Astrocyte of the cerebellum (primary cell): ENCODE results near the gene PDE4D.

Source experiments
- DNase-seq: peaks from one replicate; pipeline ENCODE4 v3.0.0-alpha.2; 2011; ENCODE audit warnings: low read depth
- H3K4me3 ChIP-seq: 2 replicates; pipeline ENCODE4 v1.5.1; 2011; ENCODE audit warnings: mild to moderate bottlenecking, low read depth, low read length, moderate library complexity
- CTCF ChIP-seq: IDR thresholded peaks from 2 replicates; pipeline ENCODE4 v1.5.1; 2012; ENCODE audit warnings: low read length, low read depth, moderate library complexity, mild to moderate bottlenecking; ENCODE audit errors: missing control alignments
- in situ Hi-C: cut with HindIII; loops from 2 replicates; pipeline ENCODE4 v1.10.0; 2017; ENCODE audit warnings: low sequenced_read_pairs

The PDE4D gene

GRCh38 chr5:59648038-59648831 is 245.3 kb downstream of the PDE4D start:
- no peak overlapping the region for H3K4me3 ChIP-seq
- no peak for TF ChIP-seq CTCF
- no peak for DNase-seq
- in situ Hi-C loops: loop anchor here (25.0 kb wide), 1 partner anchor 136 kb away; no protein-coding TSS in a partner anchor

GRCh38 chr5:59645380-59645779 is 248.1 kb downstream of the PDE4D start:
- in situ Hi-C loops: loop anchor here (25.0 kb wide), 1 partner anchor 133 kb away; no protein-coding TSS in a partner anchor
- no peak for TF ChIP-seq CTCF
- no peak overlapping the region for H3K4me3 ChIP-seq
- no peak for DNase-seq

- DNase-seq: no peak
- in situ Hi-C loops: loop anchor here (25.0 kb wide), 1 partner anchor 128 kb away; no protein-coding TSS in a partner anchor
- no peak for TF ChIP-seq CTCF
- no peak overlapping the region for H3K4me3 ChIP-seq
Observed at GRCh38 chr5:59640411-59640810, 253.1 kb downstream of the PDE4D start.

GRCh38 chr5:59637884-59638580 is 255.5 kb downstream of the PDE4D start:
- no peak for TF ChIP-seq CTCF
- no peak overlapping the region for H3K4me3 ChIP-seq
- DNase-seq: no peak
- in situ Hi-C loops: loop anchor here (25.0 kb wide), 1 partner anchor 126 kb away; no protein-coding TSS in a partner anchor

- DNase-seq: no peak
- no peak for TF ChIP-seq CTCF
- in situ Hi-C loops: loop anchor here (25.0 kb wide), 1 partner anchor 117 kb away; no protein-coding TSS in a partner anchor
- no peak overlapping the region for H3K4me3 ChIP-seq
Observed at GRCh38 chr5:59629561-59629960, 264.0 kb downstream of the PDE4D start.

GRCh38 chr5:59628062-59628828 is 265.3 kb downstream of the PDE4D start:
- no peak for TF ChIP-seq CTCF
- in situ Hi-C loops: loop anchor here (25.0 kb wide), 1 partner anchor 116 kb away; no protein-coding TSS in a partner anchor
- no peak overlapping the region for H3K4me3 ChIP-seq
- no peak for DNase-seq
